Thyroid gland (tissue), 4 donors: ENCODE data around the gene DAGLB. TPM values are rescaled to one million over a fixed set of nuclear protein-coding genes. Genes with fewer than 3 reads are reported as not detected.

Experiments
- DNase-seq, 2 donors: peaks; one replicate each; pipeline ENCODE4 v3.0.0-alpha.2; 2019
- H3K27ac ChIP-seq, 3 donors: fragments of 200-600 bp; sonication (generic); 1 replicate in 2 of 3; 2 replicates in 1 of 3; pipeline ENCODE4 v1.5.1; 2016 to 2019; ENCODE audit warnings: mild to moderate bottlenecking in 1 of 3, moderate library complexity in 1 of 3
- H3K27me3 ChIP-seq: fragments of 200-600 bp; sonication (generic); one replicate; pipeline ENCODE4 v1.5.1; 2019
- H3K36me3 ChIP-seq, 2 donors: fragments of 200-600 bp; sonication (generic); one replicate each; pipeline ENCODE4 v1.5.1; 2016 to 2019
- H3K4me1 ChIP-seq, 2 donors: fragments of 200-600 bp; sonication (generic); one replicate each; pipeline ENCODE4 v1.5.1; 2017 to 2019
- H3K4me3 ChIP-seq, 3 donors: fragments of 200-600 bp; sonication (generic); replicated peaks in 1 of 3; 1 replicate in 2 of 3; 2 replicates in 1 of 3; pipeline ENCODE4 v1.5.1; 2016; ENCODE audit warnings: mild to moderate bottlenecking in 1 of 3
- H3K9me3 ChIP-seq: fragments of 200-600 bp; sonication (generic); one replicate; pipeline ENCODE4 v1.5.1; 2017
- POLR2A ChIP-seq, 2 donors: fragments of 450-650 bp; IDR thresholded peaks; one replicate each; pipeline ENCODE4 v1.6.1; 2017; ENCODE audit warnings: antibody characterized with exemption in 2 of 2, mild to moderate bottlenecking in 2 of 2, moderate library complexity in 1 of 2
- WGBS, 2 donors: methylation state at CpG; one replicate each; pipeline ENCODE4 v1.1.5; 2017; 5-methylcytosine and 5-hydroxymethylcytosine counted together
- intact Hi-C: fragments of 100-400 bp; cut with DNase I; formaldehyde crosslinking; loops from one replicate; pipeline ENCODE4 v1.15.1; 2023
- total RNA-seq, 4 donors: library from RNA; depleted of rRNA; stranded (reverse); fragments of >200 nt; gene quantifications; one replicate each; pipeline ENCODE4 v1.2.3, GENCODE V29; 2016
- TF ChIP-seq, protein P1 (sequence below), 6 experiments: fragments of 200-600 bp in 3 of 6; fragments of 450-650 bp in 3 of 6; sonication (generic) in 3 of 6; IDR thresholded peaks; one replicate each; pipeline ENCODE4 v1.5.1; 2016 to 2019; ENCODE audit warnings: antibody characterized with exemption in 6 of 6, mild to moderate bottlenecking in 2 of 6, inconsistent platforms in 1 of 6, moderate library complexity in 1 of 6

The DAGLB gene
- total RNA-seq, 4 donors from 2014 or later: 14.1 to 18.4 (median 16.2) TPM

GRCh38 chr7:6444516-6445269 lies 3.1 kb downstream of the DAGLB start:
- Histone ChIP-seq H3K27me3 (no peaks in the 10 kb centered on the region), H3K9me3 (no peaks in the 10 kb centered on the region), H3K36me3 (peaks cover 0 to 6% of the 10 kb centered on the region in 2 donors), H3K27ac (peak overlapping the region; percentile 47 to 83 (median 76)), H3K4me3 (no peak overlapping the region), H3K4me1 (peaks cover 15 to 30% of the 10 kb centered on the region in 2 donors)
- TF ChIP-seq, protein P1, sequence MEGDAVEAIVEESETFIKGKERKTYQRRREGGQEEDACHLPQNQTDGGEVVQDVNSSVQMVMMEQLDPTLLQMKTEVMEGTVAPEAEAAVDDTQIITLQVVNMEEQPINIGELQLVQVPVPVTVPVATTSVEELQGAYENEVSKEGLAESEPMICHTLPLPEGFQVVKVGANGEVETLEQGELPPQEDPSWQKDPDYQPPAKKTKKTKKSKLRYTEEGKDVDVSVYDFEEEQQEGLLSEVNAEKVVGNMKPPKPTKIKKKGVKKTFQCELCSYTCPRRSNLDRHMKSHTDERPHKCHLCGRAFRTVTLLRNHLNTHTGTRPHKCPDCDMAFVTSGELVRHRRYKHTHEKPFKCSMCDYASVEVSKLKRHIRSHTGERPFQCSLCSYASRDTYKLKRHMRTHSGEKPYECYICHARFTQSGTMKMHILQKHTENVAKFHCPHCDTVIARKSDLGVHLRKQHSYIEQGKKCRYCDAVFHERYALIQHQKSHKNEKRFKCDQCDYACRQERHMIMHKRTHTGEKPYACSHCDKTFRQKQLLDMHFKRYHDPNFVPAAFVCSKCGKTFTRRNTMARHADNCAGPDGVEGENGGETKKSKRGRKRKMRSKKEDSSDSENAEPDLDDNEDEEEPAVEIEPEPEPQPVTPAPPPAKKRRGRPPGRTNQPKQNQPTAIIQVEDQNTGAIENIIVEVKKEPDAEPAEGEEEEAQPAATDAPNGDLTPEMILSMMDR (IDR thresholded peaks at IDR 0.05): peak in 1 of 6 experiments; percentile 25
- no peak for TF ChIP-seq POLR2A (IDR thresholded peaks at IDR 0.05)
- intact Hi-C loops: no loop called here
- DNase-seq: peak in 1 of 2 donors; percentile 11
- 78 to 79% methylated on average over 13 of the region's 13 CpGs for WGBS, 2 donors

DNA sequence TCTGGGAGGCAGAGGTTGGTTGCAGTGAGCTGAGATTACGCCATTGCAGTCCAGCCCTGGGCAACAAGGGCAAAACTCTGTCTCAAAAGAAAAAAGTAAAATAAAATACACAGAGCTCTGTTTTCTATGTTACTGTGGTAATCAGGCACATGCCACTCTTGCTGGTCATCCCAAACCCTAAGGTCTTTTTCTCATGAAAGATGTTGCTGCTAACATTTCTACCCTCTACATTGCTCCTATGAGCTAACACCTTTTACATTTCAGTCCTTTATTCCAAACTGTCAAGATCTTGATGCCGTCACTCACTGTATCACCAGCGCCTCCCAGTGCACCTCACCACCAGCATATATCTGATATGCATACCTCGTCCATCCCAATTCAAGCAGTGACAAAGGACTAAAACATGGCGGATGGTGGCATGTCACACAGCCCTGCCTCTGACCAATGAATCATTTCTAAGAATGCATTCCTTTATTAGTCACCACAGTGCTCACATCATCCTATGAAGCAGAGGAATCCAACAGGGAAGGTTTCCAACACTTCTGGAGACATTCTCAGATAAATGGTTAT lies 4.3 kb downstream of the DAGLB start:
- Histone ChIP-seq H3K9me3 (no peaks in the 10 kb centered on the region), H3K27me3 (no peaks in the 10 kb centered on the region), H3K27ac (no peak overlapping the region), H3K4me3 (no peak overlapping the region), H3K4me1 (peaks cover 23 to 29% of the 10 kb centered on the region in 2 donors), H3K36me3 (peaks cover 0 to 6% of the 10 kb centered on the region in 2 donors)
- no peak for DNase-seq
- WGBS, 2 donors: 94 to 96% methylated on average over 5 of the region's 5 CpGs
- TF ChIP-seq, protein P1 (IDR thresholded peaks at IDR 0.05): no peak
- no peak for TF ChIP-seq POLR2A (IDR thresholded peaks at IDR 0.05)
- intact Hi-C loops: no loop called here

- no peaks in the 10 kb centered on the region for H3K9me3 ChIP-seq
- WGBS, 2 donors: 92 to 95% methylated on average over 10 of the region's 10 CpGs
- no peak for TF ChIP-seq POLR2A (IDR thresholded peaks at IDR 0.05)
- TF ChIP-seq, protein P1 (IDR thresholded peaks at IDR 0.05): no peak
- H3K36me3 ChIP-seq: peaks cover 0 to 6% of the 10 kb centered on the region in 2 donors
- H3K27ac ChIP-seq: no peak overlapping the region
- no peaks in the 10 kb centered on the region for H3K27me3 ChIP-seq
- peaks cover 31 to 33% of the 10 kb centered on the region in 2 donors for H3K4me1 ChIP-seq
- H3K4me3 ChIP-seq: no peak overlapping the region
- no peak for DNase-seq
- intact Hi-C loops: no loop called here
These were observed 5.6 kb downstream of the DAGLB start for GRCh38 chr7:6442114-6442513.

DNA sequence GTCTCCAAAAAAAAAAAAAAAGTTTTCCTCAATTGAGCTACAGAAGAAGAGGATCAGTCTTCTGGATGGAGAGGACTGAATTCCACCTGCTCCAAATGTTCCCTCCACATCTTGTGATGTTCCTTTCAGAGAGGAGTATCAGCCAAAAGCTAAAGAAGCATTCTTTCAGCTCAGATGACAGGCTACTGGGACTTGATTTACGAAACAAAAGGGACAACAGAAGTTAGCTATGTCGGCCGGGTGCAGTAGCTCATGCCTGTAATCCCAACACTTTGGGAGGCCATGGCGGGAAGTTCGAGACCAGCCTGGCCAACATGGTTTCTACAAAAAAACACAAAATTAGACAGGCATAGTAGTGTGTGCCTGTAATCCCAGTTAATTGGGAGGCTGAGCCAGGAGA lies 7.4 kb downstream of the DAGLB start:
- WGBS, 2 donors: 96% methylated on average over 5 of the region's 5 CpGs
- intact Hi-C loops: no loop called here

More for the DNA sequence above, 7.4 kb downstream of the DAGLB start:
- peaks cover 0 to 3% of the 10 kb centered on the region in 2 donors for H3K36me3 ChIP-seq
- no peak overlapping the region for H3K27ac ChIP-seq
- H3K27me3 ChIP-seq: no peaks in the 10 kb centered on the region
- H3K4me3 ChIP-seq: no peak overlapping the region
- TF ChIP-seq, protein P1 (IDR thresholded peaks at IDR 0.05): no peak
- TF ChIP-seq POLR2A (IDR thresholded peaks at IDR 0.05): no peak
- DNase-seq: no peak
- H3K4me1 ChIP-seq: peaks cover 23 to 25% of the 10 kb centered on the region in 2 donors
- no peaks in the 10 kb centered on the region for H3K9me3 ChIP-seq
